Mucosa of stomach (tissue), 1 donor: ENCODE data around the gene GNPAT.

Experiments used
- H3K27me3 ChIP-seq: one replicate; pipeline ENCODE4 v1.7.0; 2013; ENCODE audit warnings: mild to moderate bottlenecking, low read length; ENCODE audit not compliant: control insufficient read depth, insufficient read depth
- H3K36me3 ChIP-seq: one replicate; pipeline ENCODE4 v1.7.0; 2013; ENCODE audit warnings: low read length; ENCODE audit not compliant: control insufficient read depth, insufficient read depth
- H3K4me1 ChIP-seq: one replicate; pipeline ENCODE4 v1.7.0; 2013; ENCODE audit warnings: mild to moderate bottlenecking, low read length; ENCODE audit not compliant: control insufficient read depth, insufficient read depth
- H3K4me3 ChIP-seq: one replicate; pipeline ENCODE4 v1.7.0; 2013; ENCODE audit warnings: low read length
- H3K9ac ChIP-seq: one replicate; pipeline ENCODE4 v1.7.0; 2013; ENCODE audit warnings: mild to moderate bottlenecking, low read length, moderate library complexity
- H3K9me3 ChIP-seq: one replicate; pipeline ENCODE4 v1.7.0; 2013; ENCODE audit warnings: mild to moderate bottlenecking, low read length, moderate library complexity; ENCODE audit not compliant: control insufficient read depth
- donor health status: Pancreatic carcinoma.

GNPAT gene

GRCh38 chr1:231216498-231216897 is 24.5 kb upstream of the GNPAT start:
- Histone ChIP-seq H3K27me3 (peaks cover 4% of the 10 kb centered on the region), H3K4me1 (peaks cover 12% of the 10 kb centered on the region), H3K4me3 (no peak overlapping the region), H3K9me3 (no peaks in the 10 kb centered on the region), H3K36me3 (no peaks in the 10 kb centered on the region), H3K9ac (no peak overlapping the region)

GRCh38 chr1:231217056-231217455 is 24.0 kb upstream of the GNPAT start:
- peaks cover 12% of the 10 kb centered on the region for H3K4me1 ChIP-seq
- no peak overlapping the region for H3K4me3 ChIP-seq
- no peaks in the 10 kb centered on the region for H3K9me3 ChIP-seq
- H3K9ac ChIP-seq = no peak overlapping the region
- no peaks in the 10 kb centered on the region for H3K36me3 ChIP-seq
- H3K27me3 ChIP-seq = peaks cover 4% of the 10 kb centered on the region

- H3K9ac ChIP-seq = no peak overlapping the region
- no peaks in the 10 kb centered on the region for H3K36me3 ChIP-seq
- no peak overlapping the region for H3K4me3 ChIP-seq
- no peaks in the 10 kb centered on the region for H3K9me3 ChIP-seq
- H3K27me3 ChIP-seq = peaks cover 4% of the 10 kb centered on the region
- H3K4me1 ChIP-seq = peaks cover 12% of the 10 kb centered on the region
These were observed 22.9 kb upstream of the GNPAT start for GRCh38 chr1:231218078-231218477.

GRCh38 chr1:231219422-231220401 is 21.3 kb upstream of the GNPAT start:
- peaks cover 12% of the 10 kb centered on the region for H3K4me1 ChIP-seq
- H3K9me3 ChIP-seq = no peaks in the 10 kb centered on the region
- H3K4me3 ChIP-seq = no peak overlapping the region
- H3K27me3 ChIP-seq = peaks cover 4% of the 10 kb centered on the region
- H3K9ac ChIP-seq = no peak overlapping the region
- peaks cover 5% of the 10 kb centered on the region for H3K36me3 ChIP-seq

- no peak overlapping the region for H3K4me3 ChIP-seq
- H3K9me3 ChIP-seq = no peaks in the 10 kb centered on the region
- H3K27me3 ChIP-seq = peaks cover 4% of the 10 kb centered on the region
- H3K4me1 ChIP-seq = peaks cover 12% of the 10 kb centered on the region
- H3K9ac ChIP-seq = no peak overlapping the region
- peaks cover 8% of the 10 kb centered on the region for H3K36me3 ChIP-seq
These were observed 20.2 kb upstream of the GNPAT start for GRCh38 chr1:231220801-231221200.

- Histone ChIP-seq H3K4me1 (no peaks in the 10 kb centered on the region), H3K27me3 (no peaks in the 10 kb centered on the region), H3K9ac (no peak overlapping the region), H3K4me3 (no peak overlapping the region), H3K9me3 (no peaks in the 10 kb centered on the region), H3K36me3 (peaks cover 8% of the 10 kb centered on the region)
These were observed 14.9 kb upstream of the GNPAT start for GRCh38 chr1:231226156-231226555.

GRCh38 chr1:231231511-231231910 is 9.5 kb upstream of the GNPAT start:
- Histone ChIP-seq H3K4me3 (no peak overlapping the region), H3K27me3 (no peaks in the 10 kb centered on the region), H3K36me3 (no peaks in the 10 kb centered on the region), H3K9ac (no peak overlapping the region), H3K4me1 (peaks cover 33% of the 10 kb centered on the region), H3K9me3 (no peaks in the 10 kb centered on the region)

GRCh38 chr1:231232870-231233734 is 7.9 kb upstream of the GNPAT start:
- no peak overlapping the region for H3K9ac ChIP-seq
- peaks cover 43% of the 10 kb centered on the region for H3K4me1 ChIP-seq
- no peak overlapping the region for H3K4me3 ChIP-seq
- no peaks in the 10 kb centered on the region for H3K9me3 ChIP-seq
- no peaks in the 10 kb centered on the region for H3K27me3 ChIP-seq
- H3K36me3 ChIP-seq = no peaks in the 10 kb centered on the region

GRCh38 chr1:231233735-231234417 is 7.1 kb upstream of the GNPAT start:
- Histone ChIP-seq H3K4me1 (peaks cover 43% of the 10 kb centered on the region), H3K9me3 (no peaks in the 10 kb centered on the region), H3K9ac (no peak overlapping the region), H3K27me3 (no peaks in the 10 kb centered on the region), H3K36me3 (peaks cover 5% of the 10 kb centered on the region), H3K4me3 (no peak overlapping the region)

GRCh38 chr1:231234506-231234905 is 6.5 kb upstream of the GNPAT start:
- peak overlapping the region; percentile 9 for H3K9ac ChIP-seq
- H3K27me3 ChIP-seq = no peaks in the 10 kb centered on the region
- H3K9me3 ChIP-seq = no peaks in the 10 kb centered on the region
- peaks cover 5% of the 10 kb centered on the region for H3K36me3 ChIP-seq
- H3K4me1 ChIP-seq = peaks cover 43% of the 10 kb centered on the region
- H3K4me3 ChIP-seq = no peak overlapping the region

GRCh38 chr1:231235526-231236207 is 5.3 kb upstream of the GNPAT start:
- peaks cover 43% of the 10 kb centered on the region for H3K4me1 ChIP-seq
- H3K9me3 ChIP-seq = no peaks in the 10 kb centered on the region
- no peak overlapping the region for H3K9ac ChIP-seq
- no peak overlapping the region for H3K4me3 ChIP-seq
- peaks cover 5% of the 10 kb centered on the region for H3K36me3 ChIP-seq
- no peaks in the 10 kb centered on the region for H3K27me3 ChIP-seq
